NCI-H1048 (cell line): ENCODE results near the gene PDE1A.

ENCODE experiments used
- DNase-seq: peaks from one replicate; lab custom pipeline; 2025; lab: John Stamatoyannopoulos, UW

Gene PDE1A

GRCh38 chr2:182197529-182197928 is 229.3 kb downstream of the PDE1A start:
- DNase-seq, result no peak

- DNase-seq, result no peak
Measured at GRCh38 chr2:182193291-182193690, 233.5 kb downstream of the PDE1A start.

GRCh38 chr2:182191061-182191460 is 235.8 kb downstream of the PDE1A start:
- no peak for DNase-seq

GRCh38 chr2:182187130-182187529 is 239.7 kb downstream of the PDE1A start:
- DNase-seq, result no peak

- DNase-seq, result peak; percentile 8
Measured at GRCh38 chr2:182186132-182186735, 240.6 kb downstream of the PDE1A start.

GRCh38 chr2:182182436-182182835 is 244.4 kb downstream of the PDE1A start:
- no peak for DNase-seq

- DNase-seq, result no peak
Measured at GRCh38 chr2:182181381-182181780, 245.5 kb downstream of the PDE1A start.

GRCh38 chr2:182179176-182179575 is 247.7 kb downstream of the PDE1A start:
- DNase-seq, result no peak

- no peak for DNase-seq
Measured at GRCh38 chr2:182173944-182174622, 252.8 kb downstream of the PDE1A start.

- DNase-seq, result no peak
Measured at GRCh38 chr2:182170341-182170740, 256.5 kb downstream of the PDE1A start.

GRCh38 chr2:182167882-182168281 is 259.0 kb downstream of the PDE1A start:
- DNase-seq, result no peak

- DNase-seq, result no peak
Measured at GRCh38 chr2:182166841-182167240, 260.0 kb downstream of the PDE1A start.

GRCh38 chr2:182166406-182166805 is 260.4 kb downstream of the PDE1A start:
- DNase-seq, result no peak

- DNase-seq, result no peak
Measured at GRCh38 chr2:182165202-182165601, 261.6 kb downstream of the PDE1A start.

GRCh38 chr2:182164686-182165085 is 262.1 kb downstream of the PDE1A start:
- no peak for DNase-seq

GRCh38 chr2:182163878-182164277 is 263.0 kb downstream of the PDE1A start:
- DNase-seq, result no peak

- DNase-seq, result no peak
Measured at GRCh38 chr2:182148344-182148743, 278.5 kb downstream of the PDE1A start.

GRCh38 chr2:182144776-182145165 is 282.1 kb downstream of the PDE1A start:
- no peak for DNase-seq

GRCh38 chr2:182144041-182144775 is 282.6 kb downstream of the PDE1A start:
- DNase-seq, result no peak

GRCh38 chr2:182142062-182142461 is 284.8 kb downstream of the PDE1A start:
- DNase-seq, result no peak

- no peak for DNase-seq
Measured at GRCh38 chr2:182134201-182134600, 292.6 kb downstream of the PDE1A start.

- no peak for DNase-seq
Measured at GRCh38 chr2:182133195-182133891, 293.5 kb downstream of the PDE1A start.

GRCh38 chr2:182132605-182133004 is 294.2 kb downstream of the PDE1A start:
- DNase-seq, result no peak
